T-helper 17 cell (primary cell): ENCODE data around the gene IRAK2. TPM values are rescaled to one million over a fixed set of nuclear protein-coding genes. Genes with fewer than 3 reads are reported as not detected.
A peak's percentile ranks its signal among the peaks of the same experiment; 100 is the strongest.

Experiments used
- ATAC-seq: fragments of 150-1000 bp; cut with Tn5 transposase; 2 replicates; pipeline ENCODE4 v1.10.0; 2021; ENCODE audit warnings: mild to moderate bottlenecking, moderate library complexity
- DNase-seq, 3 donors: peaks; one replicate each; pipeline versions ENCODE4 v3.0.0 to v3.0.0-alpha.2; 2020 to 2021
- H3K9me3 ChIP-seq: one replicate; pipeline ENCODE4 v1.7.0; 2013; ENCODE audit warnings: low read length, mild to moderate bottlenecking; ENCODE audit not compliant: control insufficient read depth, poor library complexity, severe bottlenecking
- H3K27ac Mint-ChIP-seq: one replicate; pipeline ENCODE4 v1.8.0; 2022; ENCODE audit warnings: mild to moderate bottlenecking, moderate library complexity, mixed read lengths
- H3K27me3 Mint-ChIP-seq: one replicate; pipeline ENCODE4 v1.8.0; 2022; ENCODE audit warnings: mixed read lengths
- H3K36me3 Mint-ChIP-seq: one replicate; pipeline ENCODE4 v1.8.0; 2022; ENCODE audit warnings: low read depth, mixed read lengths
- H3K4me1 Mint-ChIP-seq: one replicate; pipeline ENCODE4 v1.8.0; 2022; ENCODE audit warnings: mild to moderate bottlenecking, mixed read lengths
- H3K4me3 Mint-ChIP-seq: one replicate; pipeline ENCODE4 v1.8.0; 2022; ENCODE audit warnings: mild to moderate bottlenecking, moderate library complexity, mixed read lengths
- total RNA-seq, 4 donors: library from RNA in 2 of 4; stranded (reverse) in 2 of 4; gene quantifications; one replicate each; pipeline ENCODE4 v1.2.3 and lab custom pipeline; 2022 to 2026

The IRAK2 gene
- total RNA-seq, 2 donors from 2014 or later = 4.6 to 5.0 TPM

- ATAC-seq (no peak), DNase-seq (no peak)
- H3K9me3 ChIP-seq = no peaks in the 10 kb centered on the region
- Mint-ChIP-seq H3K27ac (peak overlapping the region; percentile 29), H3K4me1 (peaks cover 23% of the 10 kb centered on the region), H3K27me3 (no peaks in the 10 kb centered on the region), H3K4me3 (no peak overlapping the region), H3K36me3 (peaks cover 2% of the 10 kb centered on the region)
Measured at GRCh38 chr3:10280571-10280970, 115.9 kb downstream of the IRAK2 start.

GRCh38 chr3:10281951-10282350 lies 117.2 kb downstream of the IRAK2 start:
- peaks cover 23% of the 10 kb centered on the region for H3K4me1 Mint-ChIP-seq
- peak overlapping the region; percentile 34 for H3K27ac Mint-ChIP-seq
- no peaks in the 10 kb centered on the region for H3K27me3 Mint-ChIP-seq
- DNase-seq (no peak), ATAC-seq (no peak)
- no peaks in the 10 kb centered on the region for H3K9me3 ChIP-seq
- peaks cover 2% of the 10 kb centered on the region for H3K36me3 Mint-ChIP-seq
- no peak overlapping the region for H3K4me3 Mint-ChIP-seq

GRCh38 chr3:10283638-10284037 lies 118.9 kb downstream of the IRAK2 start:
- H3K4me1 Mint-ChIP-seq = peaks cover 22% of the 10 kb centered on the region

GRCh38 chr3:10284496-10284895 lies 119.8 kb downstream of the IRAK2 start:
- peak; percentile 31 to 63 (median 62) for DNase-seq
- peak overlapping the region; percentile 60 for H3K4me3 Mint-ChIP-seq
- H3K36me3 Mint-ChIP-seq = peaks cover 3% of the 10 kb centered on the region
- no peaks in the 10 kb centered on the region for H3K9me3 ChIP-seq
- peak overlapping the region; percentile 93 for H3K27ac Mint-ChIP-seq
- peak; percentile 96 for ATAC-seq
- H3K4me1 Mint-ChIP-seq = peaks cover 22% of the 10 kb centered on the region
- no peaks in the 10 kb centered on the region for H3K27me3 Mint-ChIP-seq

More at GRCh38 chr3:10283638-10284037, 118.9 kb downstream of the IRAK2 start:
- ATAC-seq (no peak), DNase-seq (no peak)
- H3K4me3 Mint-ChIP-seq = peak overlapping the region; percentile 60
- peak overlapping the region; percentile 93 for H3K27ac Mint-ChIP-seq
- H3K27me3 Mint-ChIP-seq = no peaks in the 10 kb centered on the region
- peaks cover 3% of the 10 kb centered on the region for H3K36me3 Mint-ChIP-seq
- no peaks in the 10 kb centered on the region for H3K9me3 ChIP-seq

- DNase-seq (no peak), ATAC-seq (no peak)
- H3K27ac Mint-ChIP-seq = peak overlapping the region; percentile 93
- no peaks in the 10 kb centered on the region for H3K27me3 Mint-ChIP-seq
- peaks cover 3% of the 10 kb centered on the region for H3K36me3 Mint-ChIP-seq
- H3K9me3 ChIP-seq = no peaks in the 10 kb centered on the region
- H3K4me1 Mint-ChIP-seq = peaks cover 20% of the 10 kb centered on the region
- H3K4me3 Mint-ChIP-seq = peak overlapping the region; percentile 59
Measured at GRCh38 chr3:10285272-10286132, 120.8 kb downstream of the IRAK2 start.

- H3K4me1 Mint-ChIP-seq = peaks cover 20% of the 10 kb centered on the region
- H3K9me3 ChIP-seq = no peaks in the 10 kb centered on the region
- H3K27me3 Mint-ChIP-seq = no peaks in the 10 kb centered on the region
- peak overlapping the region; percentile 93 for H3K27ac Mint-ChIP-seq
- DNase-seq (no peak), ATAC-seq (no peak)
- no peak overlapping the region for H3K4me3 Mint-ChIP-seq
- peaks cover 3% of the 10 kb centered on the region for H3K36me3 Mint-ChIP-seq
Measured at GRCh38 chr3:10286133-10286524, 121.4 kb downstream of the IRAK2 start.

GRCh38 chr3:10286596-10287295 lies 122.0 kb downstream of the IRAK2 start:
- H3K27me3 Mint-ChIP-seq = no peaks in the 10 kb centered on the region
- no peak overlapping the region for H3K4me3 Mint-ChIP-seq
- ATAC-seq (no peak), DNase-seq (peak in 1 of 3 donors; percentile 38)
- peaks cover 3% of the 10 kb centered on the region for H3K36me3 Mint-ChIP-seq
- H3K9me3 ChIP-seq = no peaks in the 10 kb centered on the region
- peak overlapping the region; percentile 93 for H3K27ac Mint-ChIP-seq
- H3K4me1 Mint-ChIP-seq = peaks cover 20% of the 10 kb centered on the region

- no peaks in the 10 kb centered on the region for H3K9me3 ChIP-seq
- H3K4me1 Mint-ChIP-seq = peaks cover 23% of the 10 kb centered on the region
- no peak overlapping the region for H3K27ac Mint-ChIP-seq
- no peak for DNase-seq
- H3K4me3 Mint-ChIP-seq = no peak overlapping the region
- H3K27me3 Mint-ChIP-seq = no peaks in the 10 kb centered on the region
- no peak for ATAC-seq
- peaks cover 3% of the 10 kb centered on the region for H3K36me3 Mint-ChIP-seq
Measured at GRCh38 chr3:10287936-10288574, 123.3 kb downstream of the IRAK2 start.

GRCh38 chr3:10288575-10288960 lies 123.8 kb downstream of the IRAK2 start:
- ATAC-seq = no peak
- H3K9me3 ChIP-seq = no peaks in the 10 kb centered on the region
- no peak overlapping the region for H3K4me3 Mint-ChIP-seq
- H3K36me3 Mint-ChIP-seq = peaks cover 3% of the 10 kb centered on the region
- no peak overlapping the region for H3K27ac Mint-ChIP-seq
- no peaks in the 10 kb centered on the region for H3K27me3 Mint-ChIP-seq
- peaks cover 23% of the 10 kb centered on the region for H3K4me1 Mint-ChIP-seq
- DNase-seq = no peak

GRCh38 chr3:10289077-10289476 lies 124.4 kb downstream of the IRAK2 start:
- no peak for DNase-seq
- Mint-ChIP-seq H3K4me3 (no peak overlapping the region), H3K36me3 (peaks cover 3% of the 10 kb centered on the region), H3K4me1 (peaks cover 23% of the 10 kb centered on the region), H3K27me3 (no peaks in the 10 kb centered on the region), H3K27ac (peak overlapping the region; percentile 41)
- no peaks in the 10 kb centered on the region for H3K9me3 ChIP-seq
- ATAC-seq = no peak

- peak overlapping the region; percentile 41 for H3K27ac Mint-ChIP-seq
- H3K4me1 Mint-ChIP-seq = peaks cover 20% of the 10 kb centered on the region
- ATAC-seq (no peak), DNase-seq (no peak)
- H3K4me3 Mint-ChIP-seq = no peak overlapping the region
- H3K27me3 Mint-ChIP-seq = no peaks in the 10 kb centered on the region
- H3K9me3 ChIP-seq = no peaks in the 10 kb centered on the region
- peaks cover 6% of the 10 kb centered on the region for H3K36me3 Mint-ChIP-seq
Measured at GRCh38 chr3:10289787-10290355, 125.2 kb downstream of the IRAK2 start.

- ATAC-seq (no peak), DNase-seq (no peak)
- Mint-ChIP-seq H3K27ac (peak overlapping the region; percentile 51), H3K4me3 (no peak overlapping the region), H3K4me1 (peaks cover 16% of the 10 kb centered on the region), H3K36me3 (peaks cover 6% of the 10 kb centered on the region), H3K27me3 (no peaks in the 10 kb centered on the region)
- no peaks in the 10 kb centered on the region for H3K9me3 ChIP-seq
Measured at GRCh38 chr3:10290481-10291176, 125.9 kb downstream of the IRAK2 start.
